Activated CD4-positive, alpha-beta T cell treated with anti-CD3 and anti-CD28 coated beads for 36 hours (primary cell): ENCODE results near the gene OR2B2. TPM values are rescaled to one million over a fixed set of nuclear protein-coding genes. Genes with fewer than 3 reads are reported as not detected.

Experiments
- ATAC-seq: fragments of 200-7000 bp; cut with Tn5 transposase; one replicate; pipeline ENCODE4 v1.10.0; 2021; ENCODE audit warnings: mild to moderate bottlenecking, moderate library complexity
- CTCF ChIA-PET: fragments of 350-600 bp; sonication (Branson Sonifier 250); formaldehyde crosslinking; loops from one replicate; lab custom pipeline; 2021; ENCODE audit warnings: antibody characterized with exemption; lab: Charles Lee
- POLR2A ChIA-PET: fragments of 350-600 bp; sonication (Branson Sonifier 250); formaldehyde crosslinking; loops from one replicate; lab custom pipeline; 2021; ENCODE audit warnings: antibody characterized with exemption, inconsistent platforms; lab: Charles Lee
- DNase-seq: peaks from one replicate; pipeline ENCODE4 v3.0.0-alpha.2; 2020
- H3K27ac Mint-ChIP-seq: one replicate; pipeline ENCODE4 v1.8.0; 2021; ENCODE audit warnings: mixed read lengths
- H3K27me3 Mint-ChIP-seq: one replicate; pipeline ENCODE4 v1.8.0; 2021; ENCODE audit warnings: mixed read lengths
- H3K36me3 Mint-ChIP-seq: one replicate; pipeline ENCODE4 v1.8.0; 2021; ENCODE audit warnings: low read depth, mixed read lengths
- H3K4me1 Mint-ChIP-seq: one replicate; pipeline ENCODE4 v1.8.0; 2021; ENCODE audit warnings: mixed read lengths
- H3K4me3 Mint-ChIP-seq: one replicate; pipeline ENCODE4 v1.8.0; 2021; ENCODE audit warnings: mild to moderate bottlenecking, moderate library complexity, mixed read lengths
- H3K9me3 Mint-ChIP-seq: one replicate; pipeline ENCODE4 v1.8.0; 2021; ENCODE audit warnings: low read depth, mixed read lengths
- intact Hi-C, 2 experiments: fragments of 100-400 bp; cut with DNase I in 1 of 2; cut with micrococcal nuclease in 1 of 2; formaldehyde crosslinking; loops; one replicate each; pipeline versions ENCODE4 v1.14.2 to v1.15.1; 2022 to 2024; cut with DNase I, micrococcal nuclease
- total RNA-seq, 2 experiments: library from RNA; stranded (reverse); gene quantifications; one replicate each; pipeline ENCODE4 v1.2.3, GENCODE V29; 2021

OR2B2 gene
- total RNA-seq, 2 experiments from 2014 or later, result not detected

- DNase-seq (no peak), ATAC-seq (no peak)
- H3K4me3 Mint-ChIP-seq, result no peak overlapping the region
- no peaks in the 10 kb centered on the region for H3K9me3 Mint-ChIP-seq
- H3K4me1 Mint-ChIP-seq, result peaks cover 23% of the 10 kb centered on the region
- ChIA-PET CTCF (interaction anchor here (1.5 kb wide), 1 partner anchor 9 kb away, joined by 4 read pairs; no protein-coding TSS in a partner anchor), POLR2A (no interaction called here)
- intact Hi-C loops, result loop anchor here in 1 of 2 experiments (10.0 kb wide), 1 partner anchor 1003 kb away; no protein-coding TSS in a partner anchor
- H3K27me3 Mint-ChIP-seq, result no peaks in the 10 kb centered on the region
- H3K27ac Mint-ChIP-seq, result no peak overlapping the region
- peaks cover 10% of the 10 kb centered on the region for H3K36me3 Mint-ChIP-seq
Observed at GRCh38 chr6:27861276-27861840, 50.8 kb downstream of the OR2B2 start.

Other genes starting within 250 kb of the OR2B2 start
- gene OR2B6, start 44.8 kb upstream of the OR2B2 start, total RNA-seq, result not detected
- 1 to 10 TPM; 4.6 TPM for gene ZNF165, start 168.2 kb upstream of the OR2B2 start, total RNA-seq
- gene ZSCAN16, start 212.2 kb upstream of the OR2B2 start, total RNA-seq, result 1 to 10 TPM; 2.1 to 2.6 TPM
- gene ZKSCAN8, start 229.5 kb upstream of the OR2B2 start, total RNA-seq, result 10 to 100 TPM; 17.5 to 20.7 TPM